Heart left ventricle (tissue), 13 donors: Measurements from ENCODE around the gene SPOCK1.

Experiments
- POLR2A ChIP-seq, 2 donors: fragments of 450-650 bp; IDR thresholded peaks; one replicate each; pipeline ENCODE4 v1.6.1; 2017; ENCODE audit warnings: antibody characterized with exemption in 2 of 2, mild to moderate bottlenecking in 2 of 2, moderate library complexity in 2 of 2
- TF ChIP-seq, protein P1 (sequence below), 12 donors: fragments of 200-600 bp; sonication (generic) in 4 of 12; IDR thresholded peaks; one replicate each; pipeline versions ENCODE4 v1.5.0 to v1.8.0; 2018 to 2022; ENCODE audit warnings: antibody characterized with exemption in 12 of 12, mild to moderate bottlenecking in 5 of 12
- donor health status: ischemic (EF 13 %, LVEDD 7.1; RV severe dilation, severe dysfunction).
- donor health status: DM: no; HTN: yes; CAD: no.
- donor health status: DM: no; HTN: no; CAD: no.
- donor health status: ischemic (EF 25% LVEDD 6.9; RV normal size, moderate dysfunction).
- donor health status: ischemic (EF 25% LVEDD 5.7; RV mildly dilated, moderate dysfunction).
- donor health status: ischemic (EF 35%, LVEDD 5.7; RV mildly dilated, moderate dysfunction).
- donor health status: nonischemic (EF 11% LVEDD 7.7; RV severe dilation, severe dysfunction).
- donor health status: DM: yes; HTN: yes; CAD: no.
- donor health status: PGD.
- donor health status: ischemic (EF 29% LVEDD 5.4; RV normal size, mild dysfunction).
- donor health status: nonischemic (EF 23%, LVEDD 6.1; RV moderate dilation, normal function).

GRCh38 chr5:137147346-137147745 lies 351.8 kb downstream of the SPOCK1 start:
- TF ChIP-seq, protein P1, sequence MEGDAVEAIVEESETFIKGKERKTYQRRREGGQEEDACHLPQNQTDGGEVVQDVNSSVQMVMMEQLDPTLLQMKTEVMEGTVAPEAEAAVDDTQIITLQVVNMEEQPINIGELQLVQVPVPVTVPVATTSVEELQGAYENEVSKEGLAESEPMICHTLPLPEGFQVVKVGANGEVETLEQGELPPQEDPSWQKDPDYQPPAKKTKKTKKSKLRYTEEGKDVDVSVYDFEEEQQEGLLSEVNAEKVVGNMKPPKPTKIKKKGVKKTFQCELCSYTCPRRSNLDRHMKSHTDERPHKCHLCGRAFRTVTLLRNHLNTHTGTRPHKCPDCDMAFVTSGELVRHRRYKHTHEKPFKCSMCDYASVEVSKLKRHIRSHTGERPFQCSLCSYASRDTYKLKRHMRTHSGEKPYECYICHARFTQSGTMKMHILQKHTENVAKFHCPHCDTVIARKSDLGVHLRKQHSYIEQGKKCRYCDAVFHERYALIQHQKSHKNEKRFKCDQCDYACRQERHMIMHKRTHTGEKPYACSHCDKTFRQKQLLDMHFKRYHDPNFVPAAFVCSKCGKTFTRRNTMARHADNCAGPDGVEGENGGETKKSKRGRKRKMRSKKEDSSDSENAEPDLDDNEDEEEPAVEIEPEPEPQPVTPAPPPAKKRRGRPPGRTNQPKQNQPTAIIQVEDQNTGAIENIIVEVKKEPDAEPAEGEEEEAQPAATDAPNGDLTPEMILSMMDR (IDR thresholded peaks at IDR 0.05): no peak
- no peak for TF ChIP-seq POLR2A (IDR thresholded peaks at IDR 0.05)
